ENCODE data around the gene FABP7.

DNA sequence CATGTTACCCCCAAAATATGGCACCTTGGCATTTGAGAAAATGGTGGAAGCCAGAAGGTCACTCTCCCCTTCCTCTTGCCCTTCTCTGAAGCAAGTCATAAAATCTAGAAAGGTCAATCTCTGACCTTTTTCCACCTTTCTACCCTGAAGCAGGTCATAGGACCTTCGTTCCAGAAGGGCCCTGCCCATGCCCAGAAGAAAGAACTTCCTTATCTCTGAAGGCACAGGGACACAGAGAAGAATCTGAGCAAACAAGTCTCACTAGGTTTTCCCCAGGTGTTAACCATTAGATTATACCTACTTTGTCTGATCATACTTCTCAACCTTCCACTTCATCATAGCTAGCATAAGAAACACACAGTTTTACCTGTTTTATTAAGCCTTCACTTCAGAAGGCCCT is 52.0 kb downstream of the FABP7 start:
- TF ChIP-seq, protein P1, sequence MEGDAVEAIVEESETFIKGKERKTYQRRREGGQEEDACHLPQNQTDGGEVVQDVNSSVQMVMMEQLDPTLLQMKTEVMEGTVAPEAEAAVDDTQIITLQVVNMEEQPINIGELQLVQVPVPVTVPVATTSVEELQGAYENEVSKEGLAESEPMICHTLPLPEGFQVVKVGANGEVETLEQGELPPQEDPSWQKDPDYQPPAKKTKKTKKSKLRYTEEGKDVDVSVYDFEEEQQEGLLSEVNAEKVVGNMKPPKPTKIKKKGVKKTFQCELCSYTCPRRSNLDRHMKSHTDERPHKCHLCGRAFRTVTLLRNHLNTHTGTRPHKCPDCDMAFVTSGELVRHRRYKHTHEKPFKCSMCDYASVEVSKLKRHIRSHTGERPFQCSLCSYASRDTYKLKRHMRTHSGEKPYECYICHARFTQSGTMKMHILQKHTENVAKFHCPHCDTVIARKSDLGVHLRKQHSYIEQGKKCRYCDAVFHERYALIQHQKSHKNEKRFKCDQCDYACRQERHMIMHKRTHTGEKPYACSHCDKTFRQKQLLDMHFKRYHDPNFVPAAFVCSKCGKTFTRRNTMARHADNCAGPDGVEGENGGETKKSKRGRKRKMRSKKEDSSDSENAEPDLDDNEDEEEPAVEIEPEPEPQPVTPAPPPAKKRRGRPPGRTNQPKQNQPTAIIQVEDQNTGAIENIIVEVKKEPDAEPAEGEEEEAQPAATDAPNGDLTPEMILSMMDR (IDR thresholded peaks at IDR 0.05) = no peak
- TF ChIP-seq EZH2 (IDR thresholded peaks at IDR 0.05; ENCODE audit: borderline replicate concordance, insufficient read depth, low read depth, low read length, poor library complexity, severe bottlenecking) = no peak
